GM23338 (cell line): ENCODE results near the gene TRMT10B. TPM values are rescaled to one million over a fixed set of nuclear protein-coding genes. Genes with fewer than 3 reads are reported as not detected.
A peak's percentile ranks its signal among the peaks of the same experiment; 100 is the strongest.

Source experiments
- ATAC-seq: fragments of 200-7000 bp; cut with Tn5 transposase; 3 replicates; pipeline ENCODE4 v1.9.1; 2020
- DNase-seq: peaks from one replicate; pipeline ENCODE4 v3.0.0-alpha.2; 2015; ENCODE audit warnings: low spot score
- H2AFZ ChIP-seq: fragments of 200-600 bp; sonication (generic); 2 replicates; pipeline ENCODE4 v1.8.0; 2016; ENCODE audit warnings: antibody characterized with exemption, mild to moderate bottlenecking, moderate library complexity
- H3F3A ChIP-seq: fragments of 200-600 bp; sonication (generic); replicated peaks from 2 replicates; pipeline ENCODE4 v1.8.0; 2017; ENCODE audit warnings: antibody characterized with exemption, mixed run types, low read depth
- H3K27ac ChIP-seq: fragments of 200-600 bp; sonication (generic); 2 replicates; pipeline ENCODE4 v1.6.1; 2016; ENCODE audit warnings: low read depth
- H3K27me3 ChIP-seq: fragments of 200-600 bp; sonication (generic); 2 replicates; pipeline ENCODE4 v1.8.0; 2016; ENCODE audit warnings: mild to moderate bottlenecking, mixed run types, moderate library complexity; ENCODE audit not compliant: insufficient read depth
- H3K36me3 ChIP-seq: fragments of 200-600 bp; sonication (generic); 2 replicates; pipeline ENCODE4 v1.8.0; 2016; ENCODE audit warnings: mild to moderate bottlenecking; ENCODE audit not compliant: insufficient read depth
- H3K4me1 ChIP-seq: fragments of 200-600 bp; sonication (generic); 2 replicates; pipeline ENCODE4 v1.8.0; 2016; ENCODE audit warnings: mild to moderate bottlenecking, moderate library complexity; ENCODE audit not compliant: insufficient read depth
- H3K4me2 ChIP-seq: fragments of 200-600 bp; sonication (generic); 2 replicates; pipeline ENCODE4 v1.7.1; 2017; ENCODE audit warnings: mixed run types
- H3K4me3 ChIP-seq: fragments of 200-600 bp; sonication (generic); 2 replicates; pipeline ENCODE4 v1.6.1; 2016; ENCODE audit warnings: mixed run types
- H3K79me2 ChIP-seq: fragments of 200-600 bp; sonication (generic); replicated peaks from 2 replicates; pipeline ENCODE4 v1.8.0; 2017; ENCODE audit warnings: mild to moderate bottlenecking; ENCODE audit not compliant: insufficient read depth
- H3K9me2 ChIP-seq: fragments of 200-600 bp; sonication (generic); 2 replicates; pipeline ENCODE4 v1.8.0; 2017; ENCODE audit not compliant: insufficient read depth
- H4K20me1 ChIP-seq: fragments of 200-600 bp; sonication (generic); replicated peaks from 2 replicates; pipeline ENCODE4 v1.8.0; 2017; ENCODE audit warnings: mild to moderate bottlenecking; ENCODE audit not compliant: insufficient read depth
- H3K27ac Mint-ChIP-seq: 2 replicates; pipeline ENCODE4 v1.8.0; 2020; ENCODE audit warnings: inconsistent platforms, mild to moderate bottlenecking, moderate library complexity, mixed read lengths
- H3K27me3 Mint-ChIP-seq: 3 replicates; pipeline ENCODE4 v1.8.0; 2022; ENCODE audit warnings: low read depth, mild to moderate bottlenecking, moderate library complexity, mixed read lengths, inconsistent platforms; ENCODE audit not compliant: insufficient read depth, poor library complexity
- H3K36me3 Mint-ChIP-seq: 3 replicates; pipeline ENCODE4 v1.8.0; 2021; ENCODE audit warnings: low read depth, mild to moderate bottlenecking, inconsistent platforms, moderate library complexity, mixed read lengths
- H3K4me1 Mint-ChIP-seq: 3 replicates; pipeline ENCODE4 v1.8.0; 2020; ENCODE audit warnings: mild to moderate bottlenecking, inconsistent platforms, mixed read lengths
- H3K4me3 Mint-ChIP-seq: 3 replicates; pipeline ENCODE4 v1.8.0; 2021; ENCODE audit warnings: moderate library complexity, mild to moderate bottlenecking, inconsistent platforms, mixed read lengths
- H3K9me3 Mint-ChIP-seq: 3 replicates; pipeline ENCODE4 v1.8.0; 2020; ENCODE audit warnings: moderate library complexity, mild to moderate bottlenecking, inconsistent platforms, mixed read lengths
- CTCF ChIP-seq, 2 experiments: fragments of 200-600 bp in 1 of 2; sonication (generic) in 1 of 2; conservative IDR thresholded peaks; 2 replicates each; pipeline versions ENCODE4 v1.5.1 to v1.6.1; 2016 to 2017; ENCODE audit warnings: antibody characterized with exemption in 2 of 2, low read depth in 2 of 2, mild to moderate bottlenecking in 2 of 2, moderate library complexity in 1 of 2
- ETS1 ChIP-seq: IDR thresholded peaks from 2 replicates; pipeline ENCODE4 v1.6.1; 2016; ENCODE audit warnings: antibody characterized with exemption
- STAT1 ChIP-seq: IDR thresholded peaks from one replicate; pipeline ENCODE4 v1.6.1; 2016; ENCODE audit warnings: antibody characterized with exemption; ENCODE audit not compliant: unreplicated experiment
- ZNF462 ChIP-seq: fragments of 250-450 bp; sonication (Bioruptor Pico); IDR thresholded peaks from 2 replicates; pipeline ENCODE4 v1.5.0; 2020; ENCODE audit warnings: mild to moderate bottlenecking, moderate library complexity
- polyA plus RNA-seq: library from polyadenylated mRNA; unstranded; fragments of >200 nt; fragmentation: Nextera tagmentation; extraction: Ambion mirVana; gene quantifications from 2 replicates; pipeline ENCODE4 v1.2.1, GENCODE V29; 2016
- total RNA-seq: library from RNA; depleted of rRNA; stranded (reverse); fragments of >200 nt; shearing (Covaris generic); gene quantifications from 2 replicates; pipeline ENCODE4 v1.2.3, GENCODE V29; 2014

Gene TRMT10B
- total and polyA plus RNA-seq, 2 experiments from 2014 or later = 3.1 to 10.8 TPM

GRCh38 chr9:37747271-37747753 is 6.3 kb upstream of the TRMT10B start:
- no peaks in the 10 kb centered on the region for H4K20me1 ChIP-seq
- H2AFZ ChIP-seq = peak overlapping the region; percentile 87
- no peaks in the 10 kb centered on the region for H3K36me3 Mint-ChIP-seq
- DNase-seq (peak; percentile 82), ATAC-seq (peak; percentile 89)
- peak; percentile 89 to 93 for TF ChIP-seq CTCF (conservative IDR thresholded peaks at IDR 0.05; ENCODE audit: low read depth in 2 of 2)
- TF ChIP-seq ETS1 = no peak
- H3K4me2 ChIP-seq = no peak overlapping the region
- H3K27ac ChIP-seq = no peak overlapping the region
- no peaks in the 10 kb centered on the region for H3K36me3 ChIP-seq
- H3K4me1 Mint-ChIP-seq = no peaks in the 10 kb centered on the region
- no peaks in the 10 kb centered on the region for H3K9me2 ChIP-seq
- H3K27me3 ChIP-seq = no peaks in the 10 kb centered on the region
- no peak overlapping the region for H3K27ac Mint-ChIP-seq
- H3K4me3 ChIP-seq = no peak overlapping the region
- H3K4me1 ChIP-seq = no peaks in the 10 kb centered on the region
- H3K79me2 ChIP-seq = no peaks in the 10 kb centered on the region
- H3K4me3 Mint-ChIP-seq = no peak overlapping the region
- H3F3A ChIP-seq = no peaks in the 10 kb centered on the region
- H3K27me3 Mint-ChIP-seq = peaks cover 1% of the 10 kb centered on the region
- H3K9me3 Mint-ChIP-seq = no peaks in the 10 kb centered on the region

- DNase-seq (no peak), ATAC-seq (no peak)
- no peak overlapping the region for H3K4me3 ChIP-seq
- peaks cover 5% of the 10 kb centered on the region; the same call in 1 of the 3 replicates for H3K36me3 Mint-ChIP-seq
- 0 out of 2 replicates have a peak, but pooled peaks cover 3% of the 10 kb centered on the region for H3K79me2 ChIP-seq
- H3K27me3 Mint-ChIP-seq = peaks cover 7% of the 10 kb centered on the region
- no peak overlapping the region for H3K4me2 ChIP-seq
- no peak overlapping the region for H2AFZ ChIP-seq
- H3K36me3 ChIP-seq = no peaks in the 10 kb centered on the region
- H3K27me3 ChIP-seq = no peaks in the 10 kb centered on the region
- H3K27ac ChIP-seq = no peak overlapping the region
- no peak for TF ChIP-seq STAT1
- TF ChIP-seq ETS1 = no peak
- no peak for TF ChIP-seq ZNF462 (CRISPR knock-in tag)
- H4K20me1 ChIP-seq = no peaks in the 10 kb centered on the region
- peaks cover 3% of the 10 kb centered on the region; the same call in 2 of the 3 replicates for H3K4me1 Mint-ChIP-seq
- peaks cover 6% of the 10 kb centered on the region; the same call in 2 of the 3 replicates for H3K9me3 Mint-ChIP-seq
- peaks cover 6% of the 10 kb centered on the region; the same call in 1 of the 2 replicates for H3K9me2 ChIP-seq
- no peaks in the 10 kb centered on the region for H3F3A ChIP-seq
- H3K4me1 ChIP-seq = peaks cover 1% of the 10 kb centered on the region; the same call in 1 of the 2 replicates
- H3K27ac Mint-ChIP-seq = no peak overlapping the region
- H3K4me3 Mint-ChIP-seq = no peak overlapping the region
Measured at GRCh38 chr9:37749129-37749528, 4.5 kb upstream of the TRMT10B start.
